Testis (tissue), 2 donors: Measurements from ENCODE around the gene PCDHB1.

Source experiments
- POLR2A ChIP-seq: fragments of 450-650 bp; IDR thresholded peaks from one replicate; pipeline ENCODE4 v1.6.1; 2017; ENCODE audit warnings: antibody characterized with exemption, mild to moderate bottlenecking, moderate library complexity
- TF ChIP-seq, protein P1 (sequence below), 3 experiments: fragments of 450-650 bp in 2 of 3; fragments of 200-600 bp in 1 of 3; sonication (generic) in 1 of 3; IDR thresholded peaks; one replicate each; pipeline ENCODE4 v1.5.1; 2016 to 2019; ENCODE audit warnings: antibody characterized with exemption in 3 of 3, mild to moderate bottlenecking in 2 of 3, moderate library complexity in 1 of 3

DNA sequence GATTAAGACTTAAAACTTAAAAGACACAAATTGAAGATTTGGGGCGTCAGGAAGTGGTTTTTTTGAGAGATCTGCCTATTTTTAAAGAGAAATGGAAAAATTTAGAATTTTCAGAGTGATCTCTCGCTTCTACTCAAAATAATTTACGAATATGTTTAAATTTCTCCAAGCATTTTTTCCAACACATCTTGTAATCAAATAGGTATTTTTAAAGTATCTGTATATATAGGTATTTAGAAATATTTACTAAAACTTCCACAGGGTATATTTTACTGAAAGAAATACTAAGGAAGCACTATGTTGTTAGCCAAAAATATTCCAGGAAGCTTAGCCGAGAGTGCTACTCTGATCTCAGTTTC lies 9.8 kb upstream of the PCDHB1 start:
- TF ChIP-seq, protein P1, sequence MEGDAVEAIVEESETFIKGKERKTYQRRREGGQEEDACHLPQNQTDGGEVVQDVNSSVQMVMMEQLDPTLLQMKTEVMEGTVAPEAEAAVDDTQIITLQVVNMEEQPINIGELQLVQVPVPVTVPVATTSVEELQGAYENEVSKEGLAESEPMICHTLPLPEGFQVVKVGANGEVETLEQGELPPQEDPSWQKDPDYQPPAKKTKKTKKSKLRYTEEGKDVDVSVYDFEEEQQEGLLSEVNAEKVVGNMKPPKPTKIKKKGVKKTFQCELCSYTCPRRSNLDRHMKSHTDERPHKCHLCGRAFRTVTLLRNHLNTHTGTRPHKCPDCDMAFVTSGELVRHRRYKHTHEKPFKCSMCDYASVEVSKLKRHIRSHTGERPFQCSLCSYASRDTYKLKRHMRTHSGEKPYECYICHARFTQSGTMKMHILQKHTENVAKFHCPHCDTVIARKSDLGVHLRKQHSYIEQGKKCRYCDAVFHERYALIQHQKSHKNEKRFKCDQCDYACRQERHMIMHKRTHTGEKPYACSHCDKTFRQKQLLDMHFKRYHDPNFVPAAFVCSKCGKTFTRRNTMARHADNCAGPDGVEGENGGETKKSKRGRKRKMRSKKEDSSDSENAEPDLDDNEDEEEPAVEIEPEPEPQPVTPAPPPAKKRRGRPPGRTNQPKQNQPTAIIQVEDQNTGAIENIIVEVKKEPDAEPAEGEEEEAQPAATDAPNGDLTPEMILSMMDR (IDR thresholded peaks at IDR 0.05): no peak
- TF ChIP-seq POLR2A: no peak
